Activated CD8-positive, alpha-beta memory T cell treated with anti-CD3 and anti-CD28 coated beads, Interleukin-2, amount 50 U/mL, for 4 hours (primary cell): ENCODE measurements around the gene LHFPL3.
"Not testable (repeated sequence)": the region's sequence is repeated elsewhere in the genome, so short reads cannot be mapped to it uniquely, and the experiment has no call there.

Experiments used
- DNase-seq: peaks from one replicate; pipeline ENCODE4 v3.0.0-alpha.2; 2020

The LHFPL3 gene

DNA sequence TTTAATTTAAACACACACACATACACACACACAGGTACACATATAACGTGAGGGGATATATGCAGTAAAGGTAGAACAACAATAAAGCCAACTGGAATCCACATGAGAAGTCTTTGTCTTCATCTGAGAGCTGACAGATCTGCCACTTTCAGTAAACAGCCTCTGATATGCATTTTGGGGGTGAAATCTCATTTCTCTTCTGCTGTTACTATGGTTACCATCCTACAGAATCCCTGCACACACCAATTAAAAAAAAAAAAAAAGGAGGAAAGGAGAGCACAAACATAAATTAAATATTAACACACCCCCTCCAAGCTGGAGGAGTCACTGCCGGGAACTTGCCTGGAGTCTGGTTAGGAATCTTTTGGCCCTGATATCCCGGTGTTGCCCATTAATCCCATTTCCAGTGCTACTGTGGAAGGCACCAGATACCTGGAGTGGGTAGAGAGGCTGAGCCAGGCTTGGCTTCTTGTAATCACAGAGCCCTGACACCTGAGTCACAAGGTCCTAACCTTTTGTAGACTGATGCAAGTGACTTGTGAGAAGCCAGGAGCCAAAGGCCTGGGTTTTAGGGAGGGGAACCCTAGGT, 169.1 kb downstream of the LHFPL3 start:
- DNase-seq: no peak

DNA sequence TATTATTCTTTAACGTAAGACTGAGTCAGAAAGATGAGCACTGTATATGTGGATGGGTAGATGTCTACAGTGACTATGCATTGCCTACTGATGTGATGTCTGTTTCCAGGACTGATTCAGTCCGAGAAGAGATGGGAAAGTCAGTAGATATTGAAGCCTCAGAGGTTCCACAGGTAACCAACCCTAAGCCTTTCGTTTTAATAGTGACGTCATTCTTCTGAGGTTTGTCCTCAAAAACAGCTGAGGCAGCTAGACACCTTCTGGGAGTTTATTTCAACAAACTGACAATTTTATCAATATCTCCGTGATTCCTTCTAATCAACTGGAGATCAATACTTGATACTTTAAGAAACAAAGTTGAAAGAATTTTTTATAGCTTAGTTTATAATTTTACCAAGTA, 171.6 kb downstream of the LHFPL3 start:
- no peak for DNase-seq

DNA sequence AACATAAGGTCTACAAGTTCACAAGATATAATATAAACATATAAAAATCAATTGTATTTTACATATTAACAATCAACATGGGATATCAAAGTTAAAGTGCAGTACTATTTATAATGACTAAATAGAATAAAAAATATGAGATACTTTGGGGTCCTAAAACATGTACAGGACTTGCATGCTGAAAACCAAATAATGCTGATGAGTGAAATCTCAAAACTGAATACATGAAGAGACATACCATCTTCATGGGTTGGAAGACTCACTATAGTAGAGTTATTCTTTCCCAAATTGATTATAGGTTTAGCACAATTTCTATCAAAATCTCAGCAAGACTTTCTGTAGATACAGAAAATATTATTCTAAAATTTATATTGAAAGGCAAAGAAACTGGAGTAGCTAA, 181.5 kb downstream of the LHFPL3 start:
- no peak for DNase-seq

DNA sequence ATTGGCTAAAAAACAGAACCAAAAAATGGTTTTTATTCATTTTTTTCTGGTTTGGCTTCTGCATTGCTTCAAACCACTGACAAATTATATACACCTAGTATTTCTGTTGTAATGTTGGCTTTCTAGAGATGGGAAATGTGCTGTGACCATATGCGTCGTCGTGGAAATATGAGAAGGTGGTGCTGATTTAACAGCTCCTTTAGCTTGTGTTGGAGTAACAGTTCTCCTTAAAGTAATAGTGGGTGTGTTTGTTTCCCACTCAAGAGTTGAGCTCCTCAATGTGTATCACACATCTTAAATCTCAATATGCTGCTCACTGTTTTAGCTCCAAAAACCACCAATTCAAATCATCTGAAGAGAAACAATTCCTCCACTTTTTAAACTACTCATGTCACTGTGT, 196.4 kb downstream of the LHFPL3 start:
- DNase-seq: no peak

DNA sequence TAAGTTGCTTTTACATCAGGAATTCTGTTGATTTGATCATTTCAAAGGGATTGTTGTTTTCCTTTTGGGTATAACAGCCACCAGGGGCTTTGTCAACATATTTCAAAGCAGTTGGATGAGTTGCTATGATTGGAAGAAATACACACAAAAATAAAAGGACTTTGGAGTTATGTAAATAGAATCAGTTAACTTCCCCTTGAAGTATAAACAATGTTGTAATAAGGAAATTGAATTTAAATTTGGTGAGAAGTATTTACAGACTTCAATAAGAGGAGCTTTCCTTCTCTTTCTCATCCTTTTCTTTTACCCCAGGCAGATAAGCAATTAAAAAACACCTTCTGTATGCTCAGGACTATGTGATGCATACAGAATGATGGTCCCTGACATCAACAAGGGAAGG, 199.7 kb downstream of the LHFPL3 start:
- no peak for DNase-seq

DNA sequence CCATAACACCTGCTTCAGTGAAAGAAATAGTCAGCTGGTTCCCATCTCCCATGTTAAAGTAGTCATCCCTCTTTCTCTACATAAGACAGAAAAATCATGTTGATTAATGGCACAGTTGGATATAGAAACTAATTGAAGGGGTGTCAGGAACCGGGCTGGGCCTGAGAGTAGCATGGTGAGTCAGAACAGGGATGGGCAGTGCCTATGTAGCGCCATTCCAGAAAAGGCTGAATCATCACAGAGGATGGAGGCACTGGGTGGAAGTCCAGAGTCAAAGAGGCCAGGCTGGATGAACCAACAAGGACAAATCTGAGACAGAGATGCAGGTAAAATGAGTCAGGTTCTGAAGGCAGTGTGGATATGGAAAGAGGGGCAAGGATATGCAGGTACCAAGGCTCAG, 201.2 kb downstream of the LHFPL3 start:
- no peak for DNase-seq

DNA sequence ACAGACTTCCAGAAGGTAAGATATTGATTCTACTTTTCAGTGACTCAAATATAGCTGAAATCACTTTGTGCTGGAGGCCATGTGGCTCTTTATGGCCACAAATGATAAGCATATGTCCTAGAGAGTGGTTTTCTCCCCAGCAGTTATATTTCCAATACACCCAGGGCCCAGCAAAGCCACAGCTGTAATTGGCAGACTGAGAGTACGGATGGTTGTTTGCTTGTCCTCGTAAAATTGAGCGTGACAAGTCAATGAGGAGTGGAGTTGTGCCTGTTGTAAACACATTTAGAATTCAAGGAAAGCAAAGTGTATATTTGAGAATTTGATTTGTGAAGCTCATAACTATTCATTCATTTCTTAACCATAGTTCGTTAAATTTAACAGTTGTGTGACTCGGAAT, 201.8 kb downstream of the LHFPL3 start:
- DNase-seq: no peak

DNA sequence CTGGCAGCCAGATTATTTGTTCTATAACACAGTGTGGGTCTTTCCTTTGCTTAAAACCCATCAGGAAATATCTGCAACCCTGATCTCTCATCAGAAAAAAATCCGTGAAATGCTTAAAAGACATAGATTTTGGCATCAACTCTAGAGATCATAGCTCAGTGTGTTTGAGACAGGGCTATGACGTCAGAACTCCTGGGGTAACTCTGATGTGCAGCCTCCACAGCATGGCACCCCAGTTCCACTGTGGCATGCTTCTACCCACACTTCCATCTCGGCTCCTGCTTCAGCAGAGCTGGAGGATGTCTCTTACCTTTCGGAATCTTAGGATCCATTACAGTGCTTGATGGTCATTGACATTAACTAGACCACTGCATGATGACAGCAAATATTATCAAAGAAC, 205.7 kb downstream of the LHFPL3 start:
- DNase-seq: no peak

DNA sequence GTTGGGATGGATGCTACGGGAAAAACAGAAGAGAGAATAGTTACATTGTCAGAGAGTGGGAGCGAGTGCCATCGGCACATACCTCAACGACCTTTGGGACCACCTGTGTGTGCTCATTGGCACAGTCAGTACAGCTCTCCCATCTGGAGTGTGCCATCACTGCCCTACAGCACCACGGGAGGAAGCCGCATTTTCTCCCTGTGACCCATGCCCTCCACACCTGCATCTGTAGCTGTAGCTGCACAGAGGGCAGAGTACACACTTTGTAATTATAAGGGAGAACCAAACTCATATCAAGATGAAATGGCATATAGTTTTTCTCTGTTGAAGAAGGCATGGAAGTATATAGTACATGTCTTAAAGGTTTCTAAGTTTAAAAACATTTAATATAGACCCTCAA, 207.4 kb downstream of the LHFPL3 start:
- DNase-seq: no peak

DNA sequence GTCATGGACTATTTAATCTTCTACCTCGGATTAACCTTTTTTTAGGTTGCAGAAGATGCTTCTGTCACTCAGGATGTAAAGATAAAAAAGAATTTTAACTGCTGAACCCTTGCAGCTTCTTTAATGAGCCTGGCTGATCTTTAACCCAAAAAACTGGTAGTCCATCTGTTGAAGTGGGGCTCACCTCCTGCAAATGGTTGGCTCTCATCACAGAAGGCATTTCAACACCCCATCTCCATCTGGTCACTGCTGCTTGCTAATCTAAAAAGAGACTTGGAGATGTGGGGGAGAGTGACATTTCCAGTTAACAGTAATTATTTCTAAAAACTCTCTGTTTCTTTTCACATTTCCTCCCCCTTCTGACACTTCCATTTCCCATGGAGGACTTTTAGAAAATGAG, 208.6 kb downstream of the LHFPL3 start:
- DNase-seq: no peak

DNA sequence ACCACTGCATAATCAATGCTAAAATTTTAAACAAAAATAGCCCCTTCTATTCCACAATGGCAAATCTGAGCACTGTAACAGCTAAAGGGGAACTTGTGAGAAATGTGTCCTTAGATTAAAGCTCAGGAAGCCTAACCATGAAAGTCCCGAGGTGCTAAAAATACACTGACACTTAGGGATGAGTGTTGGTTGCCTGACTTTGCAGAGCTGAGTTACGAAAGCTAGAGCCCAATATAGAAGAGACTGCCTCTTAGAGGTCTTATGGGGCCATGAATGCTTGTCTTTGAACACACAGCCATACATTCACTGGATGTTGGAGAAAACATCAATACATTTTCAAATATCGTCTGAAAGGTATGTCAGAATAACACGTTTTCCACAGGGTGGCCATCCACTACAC, 209.7 kb downstream of the LHFPL3 start:
- DNase-seq: no peak

DNA sequence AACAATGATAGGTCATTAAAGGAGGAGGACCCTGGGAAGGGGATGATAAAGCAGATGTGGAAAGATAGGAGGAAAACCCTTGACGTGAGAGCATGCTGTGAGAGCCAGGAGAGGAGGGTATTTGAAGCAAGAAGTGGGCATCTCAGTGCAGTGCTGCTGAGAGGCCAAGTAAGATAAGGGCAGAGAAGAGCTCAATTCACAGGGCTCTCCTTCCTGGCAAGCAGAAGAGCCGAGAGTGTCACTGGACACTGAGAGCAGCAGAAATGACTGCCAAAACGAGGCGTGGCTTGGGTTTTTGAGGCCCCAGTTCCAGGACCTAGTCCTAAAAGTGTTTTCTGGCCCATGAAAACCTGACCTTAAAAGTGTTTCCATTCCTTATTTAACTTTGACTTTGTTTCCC, 213.5 kb downstream of the LHFPL3 start:
- DNase-seq: no peak

DNA sequence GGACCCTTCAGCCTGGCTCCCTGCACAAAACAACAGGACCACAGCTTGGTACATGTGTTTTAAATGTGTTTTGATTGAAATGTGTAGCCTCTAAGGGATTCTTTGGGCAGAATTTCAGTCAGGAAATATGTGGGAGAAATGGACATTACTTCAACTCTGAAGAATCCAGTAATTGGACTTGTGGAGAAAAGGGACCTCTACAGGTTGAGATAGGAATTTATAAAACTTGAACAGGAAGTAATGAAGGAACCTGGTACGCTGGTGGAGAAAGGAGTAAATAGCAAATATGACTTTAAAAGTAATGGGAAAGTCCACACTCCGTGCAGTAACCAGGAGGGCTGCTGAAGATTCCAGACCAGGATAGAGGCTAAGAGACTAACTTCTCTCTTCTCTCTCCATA, 220.5 kb downstream of the LHFPL3 start:
- DNase-seq: no peak

DNA sequence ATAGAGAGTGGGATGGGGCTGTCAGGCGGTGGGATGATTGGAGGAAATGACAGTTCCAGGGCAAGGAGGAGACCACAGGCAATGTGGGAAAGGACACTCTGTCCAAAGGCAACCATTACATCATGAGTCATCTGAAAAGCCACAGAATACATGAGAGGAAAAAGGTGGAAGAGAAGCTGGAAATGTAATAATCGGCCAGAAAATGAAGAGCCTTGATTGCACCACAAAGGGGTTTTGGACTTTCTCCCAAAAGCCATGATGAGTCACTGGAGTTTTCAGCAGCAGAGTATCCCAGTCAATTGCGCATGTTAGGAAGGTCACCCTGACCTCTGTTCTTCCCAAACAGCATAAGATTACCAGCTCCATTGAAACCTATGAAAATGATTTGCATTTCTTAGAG, 222.0 kb downstream of the LHFPL3 start:
- no peak for DNase-seq

DNA sequence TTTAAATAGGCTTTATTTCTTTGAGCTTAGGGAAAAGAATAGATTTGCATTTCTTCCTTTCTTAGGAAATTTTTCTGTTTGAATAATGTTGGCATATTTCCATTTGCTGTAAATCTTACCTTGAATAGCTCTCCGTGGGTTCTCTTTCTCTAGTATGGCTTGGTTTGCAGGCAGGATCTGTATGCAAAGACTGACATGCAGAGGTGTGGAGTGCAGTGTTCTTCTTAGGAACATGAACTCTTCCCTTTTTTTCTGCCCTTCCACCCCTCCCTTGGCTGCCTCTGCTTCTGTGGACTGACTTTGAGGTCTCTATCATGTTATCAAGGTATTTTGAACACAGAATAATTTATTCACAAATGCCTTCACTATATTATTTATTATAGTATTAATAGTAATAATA, 222.8 kb downstream of the LHFPL3 start:
- no peak for DNase-seq

DNA sequence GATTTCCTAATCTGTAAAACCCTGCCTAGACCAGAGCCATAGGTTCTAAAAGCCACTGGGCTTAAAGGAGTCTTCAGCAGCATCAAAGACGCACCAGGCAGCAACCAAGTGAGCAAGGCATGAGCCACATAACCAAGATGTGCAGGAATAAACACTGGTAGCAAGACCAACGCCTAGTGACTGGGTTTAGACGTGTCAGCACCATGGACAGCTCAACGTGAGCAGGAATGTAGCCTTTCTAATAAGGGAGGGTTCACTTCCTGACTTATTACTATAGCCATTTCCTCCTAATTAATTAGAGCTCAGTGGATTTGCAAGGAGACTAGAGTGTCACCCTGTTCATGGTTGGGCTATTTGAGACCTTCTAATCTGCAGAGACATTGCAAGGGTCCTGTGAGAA, 223.7 kb downstream of the LHFPL3 start:
- no peak for DNase-seq

DNA sequence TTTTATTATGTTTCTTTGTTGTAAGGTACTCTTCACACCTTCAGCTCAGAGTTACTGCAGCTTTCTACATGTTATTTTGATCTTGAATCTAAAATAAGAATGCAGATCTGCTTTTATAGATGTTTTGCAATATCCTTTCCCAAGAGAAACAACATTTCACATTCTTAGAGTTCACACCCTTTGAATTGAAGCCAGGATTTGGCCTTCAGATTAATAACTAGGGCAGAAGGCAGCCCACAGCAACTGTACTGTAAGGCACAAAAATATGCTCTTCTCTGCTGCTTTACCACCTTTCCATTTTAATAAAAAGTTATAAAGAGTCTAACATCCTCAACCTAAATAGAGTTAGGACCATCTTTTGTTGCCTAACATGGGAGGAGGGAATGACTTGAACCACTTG, 224.7 kb downstream of the LHFPL3 start:
- no peak for DNase-seq

DNA sequence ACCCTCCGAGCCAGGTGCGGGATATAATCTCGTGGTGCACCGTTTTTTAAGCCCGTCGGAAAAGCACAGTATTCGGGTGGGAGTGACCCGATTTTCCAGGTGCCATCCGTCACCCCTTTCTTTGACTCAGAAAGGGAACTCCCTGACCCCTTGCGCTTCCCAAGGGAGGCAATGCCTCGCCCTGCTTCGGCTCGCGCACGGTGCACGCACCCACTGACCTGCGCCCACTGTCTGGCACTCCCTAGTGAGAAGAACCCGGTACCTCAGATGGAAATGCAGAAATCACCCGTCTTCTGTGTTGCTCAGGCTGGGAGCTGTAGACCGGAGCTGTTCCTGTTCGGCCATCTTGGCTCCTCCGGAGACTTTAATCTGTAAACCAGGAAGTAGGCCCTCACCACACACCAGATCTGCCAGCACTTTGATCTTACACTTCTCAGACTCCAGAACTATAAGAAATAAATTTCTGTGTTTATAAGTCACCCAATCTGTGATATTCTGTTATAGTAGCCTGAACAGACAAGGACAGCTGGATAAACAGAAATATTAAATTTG, 235.0 kb downstream of the LHFPL3 start:
- DNase-seq: not testable (repeated sequence)

DNA sequence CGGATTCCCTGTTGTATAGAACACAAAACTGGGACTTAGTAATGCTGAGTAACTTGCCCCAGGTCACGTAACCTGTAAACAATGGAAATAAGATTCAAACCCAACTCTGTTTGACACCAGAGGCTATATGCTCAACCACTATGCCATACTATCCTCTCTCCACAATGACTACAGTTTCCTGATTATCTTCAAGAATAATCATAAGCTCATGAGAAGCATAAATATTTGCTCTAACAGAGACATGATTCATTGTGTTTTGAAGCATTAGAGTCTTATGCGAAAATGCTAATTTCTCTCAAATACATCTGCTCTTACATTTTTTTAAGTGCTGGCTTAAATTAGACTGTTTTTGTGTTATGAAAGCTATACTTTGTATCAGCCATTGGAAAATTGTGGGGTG, 241.3 kb downstream of the LHFPL3 start:
- DNase-seq: no peak

DNA sequence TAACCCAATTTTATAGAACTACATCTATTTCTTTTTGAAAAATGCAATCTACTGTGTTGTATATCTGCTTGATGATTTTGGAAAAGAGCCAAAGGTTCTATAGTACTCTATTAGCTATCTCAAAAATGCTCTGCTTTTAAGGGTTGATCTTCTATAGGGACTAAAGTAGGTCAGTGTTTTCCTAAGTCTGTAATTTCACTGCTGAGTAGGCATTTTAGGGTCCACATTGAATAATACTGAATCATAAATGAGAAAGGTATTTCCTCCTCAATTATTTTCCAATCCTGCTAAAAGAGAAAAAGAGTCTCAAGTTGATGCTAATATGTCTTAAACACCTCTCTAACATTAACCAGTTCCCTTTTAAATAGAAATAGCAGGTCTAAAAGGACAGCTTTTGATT, 244.2 kb downstream of the LHFPL3 start:
- DNase-seq: no peak

DNA sequence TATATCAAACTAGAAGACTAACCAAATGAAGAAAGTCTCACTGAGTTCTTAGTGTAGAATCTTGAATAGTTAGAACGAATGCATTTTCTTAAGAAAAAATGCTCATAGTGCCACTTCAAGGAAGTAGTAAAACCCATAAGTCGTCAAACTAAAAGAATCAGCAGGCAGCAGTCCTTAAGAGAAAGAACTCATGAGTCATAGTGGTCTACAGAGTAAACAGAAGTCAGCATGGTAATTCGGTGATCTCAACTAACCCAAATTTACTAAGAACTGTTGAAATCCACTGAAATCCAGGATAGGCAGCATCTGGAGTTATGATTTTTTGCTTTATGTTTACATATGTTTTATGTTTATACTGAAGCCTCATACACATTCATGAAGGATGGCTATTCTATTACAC, 256.2 kb downstream of the LHFPL3 start:
- no peak for DNase-seq

DNA sequence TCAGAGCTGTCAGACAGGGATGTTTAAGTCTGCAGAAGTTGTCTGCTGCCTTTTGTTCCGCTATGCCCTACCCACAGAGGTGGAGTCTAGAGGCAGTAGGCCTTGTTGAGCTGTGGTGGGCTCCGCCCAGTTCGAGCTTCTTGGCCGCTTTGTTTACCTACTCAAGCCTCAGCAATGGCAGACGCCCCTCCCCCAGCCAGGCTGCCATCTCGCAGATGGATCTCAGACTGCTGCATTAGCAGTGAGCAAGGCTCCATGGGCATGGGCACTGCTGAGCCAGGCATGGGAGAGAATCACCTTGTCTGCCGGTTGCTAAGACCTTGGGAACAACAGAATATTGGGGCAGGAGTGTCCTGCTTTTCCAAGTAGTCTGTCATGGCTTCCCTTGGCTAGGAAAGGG, 267.2 kb downstream of the LHFPL3 start:
- DNase-seq: not testable (repeated sequence)

DNA sequence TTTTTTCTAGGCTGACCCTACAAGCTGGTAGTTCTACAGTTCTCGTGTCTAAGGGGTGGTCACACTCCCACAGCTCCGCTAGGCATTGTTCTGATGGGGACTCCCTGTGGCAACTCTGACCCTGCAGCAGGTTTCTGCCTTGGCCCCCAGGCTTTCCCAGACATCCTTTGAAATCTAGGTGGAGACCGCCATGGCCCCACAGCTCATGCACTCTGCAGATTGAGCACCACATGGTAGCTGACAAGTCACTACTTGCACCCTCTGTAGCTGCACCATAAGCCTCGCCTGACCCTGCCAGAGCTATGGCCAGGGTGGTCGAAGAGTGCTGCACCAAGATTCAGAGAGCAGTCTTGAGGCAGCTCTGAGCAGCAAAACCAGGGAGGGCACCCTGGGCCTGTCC, 275.6 kb downstream of the LHFPL3 start:
- DNase-seq: no peak

DNA sequence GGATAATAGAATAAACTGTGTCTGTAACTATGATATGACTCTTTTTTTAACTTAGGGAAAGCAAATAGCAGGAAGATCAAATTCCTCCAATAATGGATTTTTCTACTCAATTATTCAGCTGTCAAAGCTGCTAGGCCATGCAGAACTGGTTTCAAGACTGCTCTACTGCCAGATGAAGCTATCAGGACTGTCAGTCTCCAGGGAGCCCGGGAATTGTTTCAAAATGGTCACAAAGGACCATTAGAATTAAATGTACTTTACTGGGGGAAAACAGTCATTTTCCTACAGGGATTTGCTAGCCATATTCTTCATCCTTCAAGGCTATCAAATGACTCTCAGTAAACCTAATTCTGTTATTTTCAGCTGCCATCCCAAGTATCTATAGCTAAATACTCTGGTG, 276.3 kb downstream of the LHFPL3 start:
- DNase-seq: no peak

DNA sequence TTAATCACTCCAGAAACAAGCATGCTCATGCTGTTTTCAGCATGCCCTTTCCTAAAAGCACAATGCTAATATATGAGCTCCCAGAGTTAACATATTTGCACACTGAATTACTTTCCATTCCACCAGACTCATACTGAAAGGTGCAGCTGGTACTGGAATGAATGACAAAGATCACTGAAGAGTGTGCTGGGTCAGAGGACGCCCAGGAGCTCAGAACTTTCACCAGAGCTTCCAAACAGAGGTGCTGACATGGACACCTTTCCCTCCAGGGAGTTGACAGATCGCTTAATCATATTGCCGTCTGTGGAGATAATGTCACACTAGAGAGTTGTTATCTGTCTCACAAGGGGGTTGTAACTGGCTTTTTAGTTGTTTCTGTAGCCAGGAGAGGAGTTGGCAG, 292.9 kb downstream of the LHFPL3 start:
- no peak for DNase-seq

DNA sequence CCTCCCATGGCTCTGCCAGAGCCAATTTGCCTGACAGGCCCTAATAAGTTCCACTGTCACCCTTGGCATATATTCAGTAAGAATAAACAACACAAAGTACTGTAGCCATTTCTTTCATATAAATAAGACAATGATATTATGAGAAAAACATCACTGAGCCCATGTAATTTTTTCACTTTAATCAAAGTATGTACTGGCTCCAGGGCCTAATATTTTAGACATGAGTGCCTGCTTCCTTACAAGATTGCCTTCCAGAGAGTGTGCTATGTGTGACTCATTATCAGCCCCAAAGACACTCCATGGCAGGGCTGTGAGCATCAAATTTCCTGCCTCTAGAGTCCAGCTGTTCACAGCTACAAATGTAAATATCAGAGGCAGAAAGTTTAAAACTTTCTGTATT, 297.6 kb downstream of the LHFPL3 start:
- no peak for DNase-seq
